HG03060 (cell line): ENCODE data around the gene ADAT1.

Source experiments
- ATAC-seq: cut with Tn5 transposase; IDR thresholded peaks from one replicate; pipeline ENCODE4 v1.9.1; 2021; ENCODE audit warnings: low read depth, moderate number of reproducible peaks; ENCODE audit not compliant: unreplicated experiment

Gene ADAT1

DNA sequence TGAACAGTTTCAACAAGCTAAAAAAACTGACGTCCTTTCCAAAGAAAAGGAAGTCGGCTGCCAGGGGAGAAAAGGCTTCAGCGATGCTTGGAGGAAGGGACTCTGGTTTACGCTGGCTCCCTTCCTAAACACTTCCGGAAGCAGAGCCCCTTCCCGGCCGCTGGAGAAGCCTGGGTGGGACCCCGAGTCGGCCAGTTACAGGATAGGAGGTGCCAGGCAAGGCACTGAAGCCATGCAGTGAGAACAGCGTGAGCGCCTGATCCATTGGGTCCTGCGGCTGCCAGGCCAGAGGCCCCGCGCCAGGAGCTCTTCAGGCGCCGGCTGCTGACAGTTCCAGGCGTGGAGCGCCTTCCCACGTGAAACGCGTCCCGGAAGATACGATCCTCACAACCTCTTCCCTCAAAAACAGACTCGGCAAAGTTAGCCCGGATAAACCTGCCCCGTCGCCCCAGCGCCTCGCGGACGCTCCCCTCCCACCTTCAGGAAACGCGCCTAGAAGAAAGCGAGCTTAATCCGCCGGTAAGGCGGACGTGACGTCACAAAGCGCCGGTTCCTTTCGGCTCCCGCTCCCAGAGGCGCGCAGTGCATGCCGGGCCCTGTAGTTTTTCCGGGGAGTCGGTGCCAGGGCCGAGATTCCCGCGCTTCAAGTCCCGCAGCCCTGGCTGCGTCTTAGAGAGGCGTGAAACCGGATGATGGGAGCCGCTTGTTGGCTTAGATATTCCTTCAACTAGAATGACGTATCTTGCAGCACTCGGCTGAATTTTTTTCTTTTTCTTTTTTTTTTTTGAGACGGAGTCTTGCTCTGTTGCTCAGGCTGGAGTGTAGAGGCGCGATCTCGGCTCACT is at the start of gene ADAT1:
Gene ADAT1 (minus strand): TSS at position 521 of the 845 bp plus-strand sequence. CDS start 2,482 bp downstream, outside the sequence.
- peak; percentile 84 for ATAC-seq

GRCh38 chr16:75667503-75667902 is 44.4 kb upstream of the ADAT1 start:
- no peak for ATAC-seq

DNA sequence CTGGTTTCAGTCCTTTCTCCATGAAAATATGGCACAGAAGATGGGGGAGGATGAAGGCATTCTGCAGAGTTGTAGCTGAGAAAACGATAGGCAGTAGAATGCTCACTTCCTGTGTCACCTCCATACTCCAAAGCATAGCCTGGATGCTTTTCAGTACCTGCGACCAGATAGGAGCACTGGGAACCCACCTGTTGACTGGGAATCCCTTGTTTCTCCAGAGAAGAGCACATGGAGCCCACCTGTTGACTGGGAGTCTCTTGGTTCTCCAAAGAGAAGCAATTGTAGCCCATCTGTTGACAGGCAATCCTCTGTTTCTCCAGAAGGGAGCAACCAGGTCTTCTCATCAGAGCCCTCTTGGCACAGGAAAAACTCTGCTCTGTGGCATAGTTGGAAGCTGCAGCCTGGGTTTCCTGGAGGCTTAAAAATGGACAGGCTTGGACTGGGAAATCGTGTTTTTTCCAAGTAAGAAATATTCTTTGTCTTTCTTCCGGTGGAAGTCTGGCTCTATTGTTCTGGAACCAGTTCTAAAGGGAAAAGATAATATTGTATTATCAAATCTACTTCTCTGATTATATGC is 37.7 kb upstream of the ADAT1 start:
- no peak for ATAC-seq

DNA sequence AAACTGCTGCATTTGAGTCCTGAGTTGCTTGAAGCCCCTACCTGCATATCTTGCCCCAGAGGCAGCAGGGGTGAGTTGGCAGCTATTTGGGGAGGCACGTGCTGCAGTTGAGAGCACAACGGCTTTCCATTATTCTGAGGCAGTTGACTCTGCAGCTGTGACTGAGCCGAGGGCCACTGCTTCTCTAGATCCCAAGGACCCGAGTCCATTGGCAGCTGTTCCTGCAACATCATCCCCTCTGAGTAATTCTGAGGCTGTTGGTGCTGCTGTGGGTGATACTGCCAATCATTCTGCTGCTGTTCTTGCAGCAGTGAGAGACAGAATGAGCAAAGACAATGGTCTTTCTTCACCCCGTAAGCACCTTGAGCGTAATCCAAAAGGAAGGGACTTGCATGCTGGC is 37.2 kb upstream of the ADAT1 start:
- ATAC-seq: no peak

DNA sequence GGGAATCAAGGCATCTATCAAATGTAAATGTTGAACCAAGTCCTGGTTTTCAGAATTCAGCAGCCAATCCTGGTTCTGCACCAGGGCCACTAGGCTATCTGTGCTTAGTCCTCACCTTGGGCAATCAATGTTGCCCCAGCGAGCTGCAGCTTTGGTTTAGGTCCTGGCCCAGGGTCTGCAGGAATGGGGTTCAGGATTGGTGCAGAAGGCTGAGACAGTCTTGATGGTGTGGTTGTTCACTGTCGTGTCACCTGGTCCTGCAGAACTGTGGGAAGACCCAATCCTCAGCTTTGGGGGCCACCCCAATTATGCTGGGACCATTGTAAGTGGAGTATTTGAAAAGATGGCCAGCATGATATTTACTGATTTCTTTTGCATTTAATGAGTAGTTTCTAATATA is 35.1 kb upstream of the ADAT1 start:
- no peak for ATAC-seq

DNA sequence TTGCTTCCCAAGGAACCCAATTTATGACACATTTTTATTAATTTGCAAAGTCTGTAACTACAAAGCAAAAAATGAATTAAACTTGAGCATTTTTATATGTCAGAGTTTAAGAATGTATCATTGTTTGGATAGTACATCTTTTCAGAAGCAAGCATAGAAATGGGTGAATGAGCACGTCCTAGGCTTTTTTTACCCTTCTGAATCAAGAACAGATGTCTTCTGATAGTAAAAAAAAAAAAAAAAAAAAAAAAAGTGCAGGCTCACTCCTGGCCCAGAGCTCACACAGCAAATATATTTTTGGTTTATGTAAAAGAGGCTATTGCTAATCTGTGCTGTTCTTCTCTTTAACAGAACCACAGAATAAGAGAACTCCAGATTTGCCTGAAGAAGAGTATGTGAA is 30.8 kb upstream of the ADAT1 start:
- ATAC-seq: no peak

GRCh38 chr16:75648265-75649076 is 25.4 kb upstream of the ADAT1 start:
- ATAC-seq: peak; percentile 20

- peak; percentile 76 for ATAC-seq
Observed at GRCh38 chr16:75647492-75648264, 24.6 kb upstream of the ADAT1 start, which contains the start of the genes KARS1 and TERF2IP. Gene KARS1, minus strand, starts transcription at chr16:75647665. Its CDS starts 26 bp downstream, at chr16:75647639. Gene TERF2IP, plus strand, starts transcription at chr16:75647773. Its CDS starts 110 bp downstream, at chr16:75647883.

DNA sequence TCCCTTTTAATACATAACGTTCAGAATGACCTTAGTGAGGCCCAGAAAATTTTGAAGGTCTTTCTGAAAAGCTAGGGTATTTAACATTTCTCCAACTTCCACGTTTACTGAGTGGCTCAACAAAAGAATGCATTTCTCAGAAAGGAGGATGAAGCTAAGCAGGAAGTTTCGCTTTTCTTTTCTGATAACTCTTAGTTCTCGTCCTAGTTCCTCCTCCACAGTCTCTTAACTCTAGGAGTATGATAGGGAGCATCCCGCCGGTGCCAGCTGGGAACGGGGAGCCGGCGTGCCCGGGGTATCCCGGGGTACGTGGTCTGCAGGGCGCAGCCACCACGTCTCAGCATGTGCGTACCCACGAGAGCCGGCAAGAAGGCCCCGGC is 24.0 kb upstream of the ADAT1 start:
- peak; percentile 5 for ATAC-seq

GRCh38 chr16:75644240-75645012 is 21.3 kb upstream of the ADAT1 start:
- ATAC-seq: no peak

GRCh38 chr16:75640598-75640997 is 17.5 kb upstream of the ADAT1 start:
- no peak for ATAC-seq

DNA sequence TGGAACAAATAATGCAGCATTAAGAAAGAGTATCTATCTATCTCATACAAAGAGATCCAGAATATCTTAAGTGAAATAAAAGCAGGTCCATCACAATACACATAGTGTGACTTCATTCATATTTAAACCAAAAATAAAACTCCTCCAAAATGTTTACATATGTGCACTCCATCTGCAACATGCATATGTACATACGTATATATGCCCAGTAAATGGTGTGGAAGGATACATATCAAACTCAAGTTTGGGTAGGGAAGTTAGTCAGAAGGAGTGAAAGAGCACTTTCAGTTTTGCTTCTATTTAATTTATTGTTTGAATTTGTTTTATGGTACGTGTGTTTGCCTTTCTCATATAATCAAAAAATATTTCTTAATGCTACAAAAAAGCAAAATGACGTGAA is 12.0 kb upstream of the ADAT1 start:
- no peak for ATAC-seq

GRCh38 chr16:75632857-75633256 is 9.8 kb upstream of the ADAT1 start:
- no peak for ATAC-seq

- ATAC-seq: no peak
Observed at GRCh38 chr16:75630052-75630451, 7.0 kb upstream of the ADAT1 start.

DNA sequence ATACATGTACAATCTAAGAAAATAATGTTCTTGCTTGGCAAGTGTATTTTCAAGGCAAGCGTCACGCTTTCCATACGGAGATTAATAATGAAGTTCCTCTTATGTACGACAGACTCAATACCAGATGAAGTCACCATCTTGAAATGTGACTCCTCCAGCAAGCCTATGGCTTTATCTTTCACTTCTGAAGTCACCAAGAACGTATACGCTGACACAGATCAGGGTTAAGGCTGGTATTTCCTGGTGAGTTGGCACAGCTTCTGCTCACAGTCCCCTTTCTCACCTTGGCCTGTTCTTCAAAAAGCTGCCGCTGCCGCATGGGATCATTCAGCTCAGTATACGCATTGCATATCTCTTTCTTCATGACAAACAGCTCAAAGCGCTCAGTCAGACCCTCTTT is 6.1 kb upstream of the ADAT1 start:
- no peak for ATAC-seq

GRCh38 chr16:75628351-75628750 is 5.3 kb upstream of the ADAT1 start:
- no peak for ATAC-seq

- ATAC-seq: no peak
Observed at GRCh38 chr16:75627851-75628250, 4.8 kb upstream of the ADAT1 start.

- ATAC-seq: no peak
Observed at GRCh38 chr16:75626806-75627205, 3.7 kb upstream of the ADAT1 start.

GRCh38 chr16:75624921-75625334 is 1.8 kb upstream of the ADAT1 start:
- no peak for ATAC-seq

DNA sequence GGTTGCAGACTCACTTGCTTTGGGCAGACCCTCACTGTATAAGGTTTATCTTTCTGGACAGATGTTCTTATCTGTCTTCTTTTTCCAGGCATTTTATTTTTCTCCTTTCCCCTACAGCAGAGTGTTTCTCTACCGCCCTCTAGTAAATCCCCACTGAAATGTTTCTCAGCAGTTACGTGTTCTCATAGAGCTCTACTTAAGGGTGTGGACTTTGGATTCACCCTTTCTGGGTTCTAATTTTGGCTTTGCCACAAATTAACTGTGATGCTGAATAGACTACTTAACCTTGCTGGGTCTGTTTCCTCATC is 2.0 kb downstream of the ADAT1 start:
- ATAC-seq: no peak
